ENCODE results near the gene TRIP13.
"Not testable (repeated sequence)": the region's sequence is repeated elsewhere in the genome, so short reads cannot be mapped to it uniquely, and the experiment has no call there.

Gene TRIP13

DNA sequence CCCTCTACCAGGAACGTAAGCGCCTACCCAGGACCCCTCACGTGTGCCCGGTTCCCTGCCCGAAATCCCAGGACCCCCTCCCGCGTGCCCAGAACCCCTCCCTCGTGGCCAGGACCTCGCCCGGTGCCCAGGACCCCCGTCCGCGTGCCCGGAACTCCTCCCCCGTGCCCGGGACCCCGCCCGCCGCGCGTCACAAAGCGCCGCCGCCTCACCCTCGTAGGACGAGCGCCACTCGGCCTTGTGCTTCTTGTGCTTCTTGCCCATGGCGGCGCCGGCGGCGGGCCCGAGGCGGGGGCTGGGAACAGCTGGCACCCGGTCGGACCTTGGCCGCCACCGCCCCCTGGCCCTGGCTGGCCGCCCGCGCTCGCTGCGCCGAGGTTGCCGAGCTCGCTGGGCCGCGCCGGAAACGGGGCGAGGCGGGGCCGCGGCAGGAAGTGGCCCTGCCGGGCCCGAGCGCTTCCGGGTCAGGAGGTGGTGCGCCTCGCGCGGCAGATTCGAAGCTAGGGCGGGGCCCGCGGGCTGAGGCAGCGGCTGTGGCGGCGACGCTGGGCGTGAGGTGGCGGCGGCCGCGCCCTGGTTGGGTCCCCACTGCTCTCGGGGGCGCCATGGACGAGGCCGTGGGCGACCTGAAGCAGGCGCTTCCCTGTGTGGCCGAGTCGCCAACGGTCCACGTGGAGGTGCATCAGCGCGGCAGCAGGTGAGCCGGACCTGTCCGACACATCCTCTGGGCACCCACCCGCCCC, at the start of gene TRIP13, which contains the start of gene BRD9:
Gene TRIP13, plus strand, starts transcription at position 491 of the 743 bp plus-strand sequence. Its CDS starts 115 bp downstream, at position 606.
Gene BRD9, minus strand, starts transcription at position 408 of the 743 bp plus-strand sequence. Its CDS starts 144 bp downstream, at position 264.
- peak; percentile 73 for DNase-seq (ENCODE audit: low read depth)

GRCh38 chr5:843371-843770, 49.3 kb upstream of the TRIP13 start:
- DNase-seq (ENCODE audit: low read depth): not testable (repeated sequence)

- DNase-seq (ENCODE audit: low read depth): not testable (repeated sequence)
Observed at GRCh38 chr5:843926-844325, 48.8 kb upstream of the TRIP13 start.

- DNase-seq (ENCODE audit: low read depth): not testable (repeated sequence)
Observed at GRCh38 chr5:844426-844825, 48.3 kb upstream of the TRIP13 start.

- DNase-seq (ENCODE audit: low read depth): not testable (repeated sequence)
Observed at GRCh38 chr5:845031-845675, 47.5 kb upstream of the TRIP13 start.

GRCh38 chr5:845676-846601, 46.7 kb upstream of the TRIP13 start:
- not testable (repeated sequence) for DNase-seq (ENCODE audit: low read depth)

GRCh38 chr5:846602-847091, 46.0 kb upstream of the TRIP13 start:
- not testable (repeated sequence) for DNase-seq (ENCODE audit: low read depth)

- DNase-seq (ENCODE audit: low read depth): not testable (repeated sequence)
Observed at GRCh38 chr5:847212-847611, 45.5 kb upstream of the TRIP13 start.

DNA sequence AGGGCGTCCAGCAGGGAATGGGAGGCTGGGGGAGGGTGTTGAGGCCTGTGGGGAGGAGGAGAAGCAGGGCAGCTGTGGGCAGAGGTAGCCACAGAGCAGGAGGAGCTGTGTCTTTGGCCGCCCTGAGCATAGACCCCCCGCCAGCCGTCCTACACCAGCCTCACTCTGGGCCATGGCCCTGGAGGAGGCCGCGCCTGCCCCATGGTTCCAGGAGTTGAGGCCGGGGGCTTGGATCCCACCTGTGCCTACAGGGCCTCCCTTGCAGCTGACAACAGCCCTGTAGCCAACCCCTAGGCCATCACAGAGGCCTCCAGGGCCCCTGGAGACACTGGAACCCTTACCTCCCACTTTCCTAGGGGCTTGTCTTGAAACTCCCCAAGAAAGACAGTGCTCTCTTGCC, 44.9 kb upstream of the TRIP13 start:
- DNase-seq (ENCODE audit: low read depth): not testable (repeated sequence)

DNA sequence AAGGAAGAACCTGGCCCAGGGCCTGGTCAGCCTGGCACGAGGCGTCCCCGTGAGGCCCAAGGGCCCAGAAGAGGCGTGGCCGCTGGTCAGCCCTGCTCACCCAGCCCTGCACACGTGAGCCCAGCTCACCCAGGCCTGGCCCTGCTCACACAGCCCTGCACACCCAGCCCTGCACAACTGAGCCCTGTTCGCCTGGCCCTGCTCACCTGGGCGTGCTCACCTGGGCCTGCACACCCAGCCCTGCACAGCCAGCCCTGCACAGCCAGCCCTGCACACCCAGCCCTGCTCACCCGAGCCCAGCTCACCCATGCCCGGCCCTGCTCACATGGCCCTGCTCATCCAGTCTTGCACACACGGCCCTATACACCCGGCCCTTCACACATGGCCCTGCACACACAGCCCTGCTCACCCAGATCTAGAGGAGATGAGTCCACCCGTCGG, 44.0 kb upstream of the TRIP13 start:
- no peak for DNase-seq (ENCODE audit: low read depth)

GRCh38 chr5:849651-850301, 42.9 kb upstream of the TRIP13 start:
- no peak for DNase-seq (ENCODE audit: low read depth)

DNA sequence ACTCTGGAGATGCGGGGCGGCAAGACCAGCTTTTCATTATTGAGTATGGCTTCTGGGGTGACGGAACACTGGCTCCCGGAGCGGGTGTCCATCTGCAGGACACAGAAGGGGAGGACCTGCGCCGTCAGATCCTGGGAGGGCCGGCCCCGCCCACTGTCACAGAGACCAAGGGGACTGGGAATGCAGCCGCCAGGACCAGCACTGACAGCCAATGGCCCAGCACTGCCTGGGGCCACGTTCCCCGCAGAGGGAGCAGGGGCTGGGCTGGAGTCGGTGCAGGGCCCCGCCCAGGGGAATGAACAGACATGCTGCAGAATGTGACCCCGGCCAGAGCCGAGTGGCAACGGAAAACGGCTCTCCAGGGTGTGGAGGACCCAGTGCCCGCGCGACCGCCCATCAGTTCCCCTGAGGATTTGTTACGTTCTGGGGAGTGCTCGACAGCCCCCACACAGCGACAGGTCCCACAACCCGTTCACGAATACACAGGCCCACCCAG, 42.1 kb upstream of the TRIP13 start, which contains the start of gene ZDHHC11:
Gene ZDHHC11, minus strand, starts transcription at position 476 of the 496 bp plus-strand sequence. Its CDS starts 384 bp downstream, at position 92.
- no peak for DNase-seq (ENCODE audit: low read depth)

- no peak for DNase-seq (ENCODE audit: low read depth)
Observed at GRCh38 chr5:851076-851475, 41.6 kb upstream of the TRIP13 start.

DNA sequence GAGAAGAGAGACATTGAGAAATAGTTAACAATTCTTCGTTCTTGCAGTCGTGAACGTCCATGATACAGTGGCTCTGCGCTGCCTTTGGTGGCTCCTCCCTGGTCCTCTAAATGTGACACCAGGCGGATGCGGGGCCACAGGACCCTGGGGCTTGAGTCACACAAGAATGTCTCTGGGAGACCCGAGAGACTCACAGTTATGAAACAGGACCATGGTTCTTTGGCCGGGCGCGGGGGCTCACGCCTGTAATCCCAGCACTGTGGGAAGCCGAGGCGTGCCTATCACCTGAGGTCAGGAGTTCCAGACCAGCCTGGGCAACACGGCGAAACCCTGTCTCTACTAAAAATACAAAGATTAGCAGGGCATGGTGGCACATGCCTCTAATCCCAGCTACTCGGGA, 41.1 kb upstream of the TRIP13 start:
- DNase-seq (ENCODE audit: low read depth): no peak

DNA sequence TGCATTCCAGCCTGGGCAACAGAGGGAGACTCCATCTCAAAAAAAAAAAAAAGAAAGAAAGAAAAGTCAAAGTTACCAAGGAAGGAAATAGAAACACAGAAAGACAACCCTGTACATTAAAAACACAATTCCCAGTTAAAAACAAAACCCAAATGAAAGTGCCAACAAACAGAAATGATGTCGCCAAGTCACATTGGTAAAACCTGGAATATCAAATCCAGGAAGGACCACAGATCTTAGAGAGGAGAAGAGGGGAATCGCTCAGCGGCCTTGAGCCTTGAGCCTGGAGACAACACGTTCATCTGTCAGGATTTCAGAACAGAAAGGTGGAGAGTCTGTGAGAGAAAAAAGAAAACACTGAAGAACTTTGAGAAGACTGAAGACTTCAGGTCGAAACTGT, 40.7 kb upstream of the TRIP13 start:
- DNase-seq (ENCODE audit: low read depth): no peak

GRCh38 chr5:852431-853401, 40.0 kb upstream of the TRIP13 start:
- DNase-seq (ENCODE audit: low read depth): no peak

DNA sequence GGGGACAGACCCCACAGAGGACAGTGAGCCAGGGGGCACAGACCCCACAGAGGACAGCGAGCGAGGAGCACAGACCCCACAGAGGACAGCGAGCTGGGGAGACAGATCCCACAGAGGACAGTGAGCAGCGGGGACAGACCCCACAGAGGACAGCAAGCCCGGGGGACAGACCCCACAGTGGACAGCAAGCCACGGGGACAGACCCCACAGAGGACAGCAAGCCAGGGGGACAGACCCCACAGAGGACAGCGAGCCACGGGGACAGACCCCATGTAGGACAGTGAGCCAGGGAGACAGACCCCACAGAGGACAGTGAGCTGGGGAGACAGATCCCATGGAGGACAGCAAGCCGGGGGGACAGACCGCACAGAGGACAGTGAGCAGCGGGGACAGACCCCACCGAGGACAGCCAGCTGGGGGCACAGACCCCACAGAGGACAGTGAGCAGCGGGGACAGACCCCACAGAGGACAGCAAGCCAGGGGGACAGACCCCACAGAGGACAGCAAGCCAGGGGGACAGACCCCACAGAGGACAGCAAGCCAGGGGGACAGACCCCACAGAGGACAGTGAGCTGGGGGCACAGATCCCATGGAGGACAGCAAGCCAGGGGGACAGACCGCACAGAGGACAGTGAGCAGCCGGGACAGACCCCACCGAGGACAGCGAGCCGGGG, 39.1 kb upstream of the TRIP13 start:
- not testable (repeated sequence) for DNase-seq (ENCODE audit: low read depth)

DNA sequence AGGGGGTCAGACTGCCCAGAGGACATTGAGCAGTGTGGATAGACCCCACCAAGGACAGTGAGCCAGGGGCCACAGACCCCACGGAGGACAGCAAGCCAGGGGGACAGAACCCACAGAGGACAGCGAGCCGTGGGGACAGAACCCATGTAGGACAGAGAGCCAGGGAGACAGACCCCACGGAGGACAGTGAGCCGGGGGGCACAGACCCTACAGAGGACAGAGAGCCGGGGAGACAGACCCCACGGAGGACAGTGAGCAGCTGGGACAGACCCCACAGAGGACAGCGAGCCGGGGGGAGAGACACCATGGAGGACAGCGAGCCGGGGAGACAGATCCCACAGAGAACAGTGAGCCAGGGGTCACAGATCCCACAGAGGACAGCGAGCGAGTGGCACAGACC, 38.5 kb upstream of the TRIP13 start:
- no peak for DNase-seq (ENCODE audit: low read depth)

Measured in activated T-cell treated with anti-CD3 and anti-CD28 coated beads for 1 hour (primary cell).